ENCODE measurements around the gene RSPH10B2. TPM values are rescaled to one million over a fixed set of nuclear protein-coding genes. Genes with fewer than 3 reads are reported as not detected.
"Not testable (repeated sequence)": the region's sequence is repeated elsewhere in the genome, so short reads cannot be mapped to it uniquely, and the experiment has no call there.

RSPH10B2 gene
- total RNA-seq, 2 experiments from 2014 or later: 0.14 to 1.0 TPM

DNA sequence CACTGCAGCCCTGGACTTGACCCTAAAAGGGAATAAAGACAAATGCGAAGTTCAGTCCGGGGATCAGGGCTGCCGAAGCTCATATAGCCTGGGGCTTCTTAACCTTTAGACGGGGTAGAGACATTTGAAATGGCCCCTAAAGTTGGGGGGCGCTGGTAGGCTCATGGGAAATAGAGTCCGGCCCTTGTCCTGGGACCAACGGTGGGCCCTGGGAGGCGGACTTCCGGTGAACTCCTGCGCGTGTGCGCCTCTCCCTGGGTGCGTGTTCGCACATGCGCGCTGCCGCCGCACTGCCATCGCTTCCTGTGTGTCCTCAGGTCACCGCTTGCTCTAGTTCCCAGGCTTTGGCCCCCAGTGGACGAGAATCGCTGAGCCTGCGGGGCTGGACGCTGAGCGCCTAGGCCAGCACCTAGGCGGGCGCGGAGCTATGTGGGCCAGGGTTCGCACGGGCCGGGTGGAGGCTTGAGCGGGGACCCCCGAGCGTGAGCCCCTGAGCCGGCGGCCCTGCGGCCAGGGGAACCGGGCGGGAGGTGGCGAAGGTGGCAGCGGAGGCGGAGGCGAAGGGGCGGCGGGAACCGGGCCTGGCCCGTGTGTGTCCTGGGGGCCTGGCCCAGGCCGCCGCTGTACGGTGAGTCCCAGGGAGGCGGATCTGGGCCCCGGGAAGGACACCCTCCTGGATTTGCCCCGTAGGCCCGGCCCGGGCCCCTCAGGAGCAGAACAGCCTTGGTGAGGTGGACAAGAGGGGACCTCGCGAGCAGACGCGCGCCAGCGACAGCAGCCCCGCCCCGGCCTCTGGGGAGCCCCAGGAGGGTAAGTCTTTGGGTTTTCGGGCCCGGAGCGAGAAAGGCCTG is 24.2 kb upstream of the RSPH10B2 start:
- Mint-ChIP-seq H3K36me3 (peaks cover 27% of the 10 kb centered on the region), H3K4me1 (peaks cover 12% of the 10 kb centered on the region), H3K9me3 (peaks cover 4% of the 10 kb centered on the region), H3K27me3 (peaks cover 4% of the 10 kb centered on the region), H3K4me3 (peak overlapping the region; percentile 92), H3K27ac (peak overlapping the region; percentile 89)
- peak; percentile 85 for DNase-seq
- POLR2A ChIA-PET: interaction anchor here (0.9 kb wide), 1 partner anchor 9 kb away, joined by 3 read pairs; no protein-coding TSS in a partner anchor
- ATAC-seq (ENCODE audit: low read depth): peak; percentile 98

DNA sequence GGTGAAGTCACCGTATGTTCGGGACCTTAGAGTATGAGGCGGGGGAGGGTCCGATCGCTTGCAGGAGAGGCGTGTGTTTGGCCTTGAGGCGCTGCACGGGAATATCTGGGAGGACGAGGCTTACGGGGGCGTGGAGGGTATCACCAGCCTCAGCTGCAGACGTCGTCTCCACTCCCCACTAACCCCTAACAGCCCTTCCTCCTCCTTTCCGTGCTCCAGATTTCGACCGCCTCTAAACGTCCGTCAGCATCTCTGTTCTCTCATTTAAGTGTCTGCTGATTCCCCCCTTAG is 23.6 kb upstream of the RSPH10B2 start:
- peak overlapping the region; percentile 89 for H3K27ac Mint-ChIP-seq
- POLR2A ChIA-PET: no interaction called here
- peaks cover 32% of the 10 kb centered on the region for H3K36me3 Mint-ChIP-seq
- peaks cover 4% of the 10 kb centered on the region for H3K9me3 Mint-ChIP-seq
- peaks cover 10% of the 10 kb centered on the region for H3K4me1 Mint-ChIP-seq
- ATAC-seq (ENCODE audit: low read depth) (no peak), DNase-seq (no peak)
- H3K4me3 Mint-ChIP-seq: peak overlapping the region; percentile 92
- H3K27me3 Mint-ChIP-seq: peaks cover 4% of the 10 kb centered on the region

DNA sequence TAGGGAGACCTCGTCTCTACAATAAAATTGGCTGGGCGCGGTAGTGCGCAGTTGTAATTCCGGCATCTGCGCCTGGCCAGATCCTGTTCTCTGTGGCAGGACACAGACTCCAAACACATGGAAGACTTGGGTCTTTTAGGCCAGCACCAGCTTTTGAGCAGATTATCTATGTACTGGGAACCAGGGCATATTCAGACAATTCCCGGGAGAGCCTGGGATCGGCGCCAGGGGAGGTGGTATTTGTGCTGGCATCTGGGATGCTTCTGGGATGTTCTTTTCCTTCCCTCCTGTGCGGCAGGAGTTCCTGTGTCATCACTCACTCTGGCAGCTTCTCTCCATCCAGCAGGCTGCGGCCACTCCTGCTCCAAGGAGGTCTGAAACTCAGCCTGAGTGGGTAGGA is 15.5 kb upstream of the RSPH10B2 start:
- POLR2A ChIA-PET; DNase-seq; H3K9me3 Mint-ChIP-seq; H3K27ac Mint-ChIP-seq; H3K27me3 Mint-ChIP-seq; H3K4me3 Mint-ChIP-seq; H3K4me1 Mint-ChIP-seq; ATAC-seq (ENCODE audit: low read depth): not testable (repeated sequence)
- peaks cover 40% of the 10 kb centered on the region for H3K36me3 Mint-ChIP-seq

DNA sequence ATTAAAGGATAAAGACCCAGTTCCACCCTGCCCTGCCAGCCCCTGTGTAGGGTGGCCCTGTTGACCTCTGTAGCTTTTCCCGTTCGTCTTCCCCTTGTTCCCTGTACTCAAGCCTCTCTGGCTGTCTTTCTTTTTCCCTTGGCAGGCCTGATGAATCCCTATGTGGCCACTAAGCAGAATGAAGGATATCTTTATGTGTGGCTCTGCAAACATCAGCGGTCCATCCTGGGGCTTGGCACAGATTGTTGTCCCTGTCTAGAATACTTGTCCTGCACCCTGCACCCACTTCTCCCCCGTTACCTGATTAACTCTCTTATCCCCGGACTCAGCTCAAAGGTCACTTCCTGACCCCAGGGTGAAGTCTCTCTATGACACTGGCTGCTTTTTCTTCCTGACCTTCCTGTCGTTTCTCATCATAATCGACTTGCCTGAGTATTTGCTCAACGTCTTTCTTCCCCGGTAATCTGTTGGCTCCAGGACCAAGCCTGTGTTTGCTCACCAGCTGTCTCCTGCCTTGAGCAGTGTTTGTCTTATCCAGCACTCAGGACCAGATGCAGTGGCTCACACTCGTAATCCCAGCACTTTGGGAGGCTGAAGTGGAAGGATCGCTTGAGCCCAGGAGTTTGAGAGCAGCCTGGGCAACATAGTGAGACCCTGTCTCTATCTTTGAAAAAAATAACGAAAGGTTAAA is 9.3 kb upstream of the RSPH10B2 start:
- DNase-seq, POLR2A ChIA-PET: not testable (repeated sequence)

DNA sequence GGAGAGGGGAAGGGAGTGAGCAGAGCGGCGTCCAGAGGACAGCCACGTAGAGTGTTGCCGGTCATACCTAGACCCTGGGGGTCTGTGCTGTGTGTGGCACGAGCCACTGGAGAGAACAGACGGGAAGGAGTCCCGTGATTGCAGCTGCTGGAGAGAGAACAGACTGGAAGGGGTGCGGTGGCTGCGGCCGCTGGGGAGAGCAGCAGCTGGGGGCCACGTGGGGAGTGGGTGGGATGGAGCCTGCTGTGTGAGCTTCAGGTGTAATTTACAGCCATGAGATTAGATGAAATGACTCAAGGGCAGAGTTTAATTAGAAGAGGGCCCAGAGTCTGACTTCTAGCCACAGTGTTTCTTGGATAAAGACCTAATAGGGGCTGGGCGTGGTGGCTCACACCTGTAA is 4.6 kb upstream of the RSPH10B2 start:
- H3K27me3 Mint-ChIP-seq; POLR2A ChIA-PET; H3K9me3 Mint-ChIP-seq; H3K4me3 Mint-ChIP-seq; DNase-seq; H3K4me1 Mint-ChIP-seq; ATAC-seq (ENCODE audit: low read depth); H3K27ac Mint-ChIP-seq; H3K36me3 Mint-ChIP-seq: not testable (repeated sequence)

More for the DNA sequence above, 9.3 kb upstream of the RSPH10B2 start:
- H3K4me3 Mint-ChIP-seq; H3K9me3 Mint-ChIP-seq; H3K27me3 Mint-ChIP-seq; ATAC-seq (ENCODE audit: low read depth); H3K27ac Mint-ChIP-seq; H3K4me1 Mint-ChIP-seq: not testable (repeated sequence)
- H3K36me3 Mint-ChIP-seq: peaks cover 12% of the 10 kb centered on the region

DNA sequence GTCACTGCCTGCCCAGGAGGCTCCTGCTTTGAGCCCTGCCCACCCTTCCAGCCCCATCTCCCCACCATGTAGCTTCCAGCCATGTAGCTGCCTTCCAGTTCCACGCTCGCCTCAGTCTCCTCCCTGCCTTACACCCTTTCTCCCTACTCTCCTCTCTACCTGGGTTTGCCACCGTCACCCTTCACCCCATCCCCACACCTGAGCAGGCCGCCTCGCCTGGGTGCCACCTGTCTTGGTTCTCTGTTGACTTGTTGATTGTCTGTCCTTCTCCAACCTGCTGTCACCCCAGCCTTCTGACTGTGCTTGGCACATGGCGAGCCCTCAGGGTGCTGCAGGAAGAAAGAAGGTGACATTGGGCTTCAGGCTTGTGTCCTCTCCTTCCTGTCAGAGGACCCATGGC is 3.7 kb upstream of the RSPH10B2 start:
- not testable (repeated sequence) for ATAC-seq (ENCODE audit: low read depth); H3K9me3 Mint-ChIP-seq

DNA sequence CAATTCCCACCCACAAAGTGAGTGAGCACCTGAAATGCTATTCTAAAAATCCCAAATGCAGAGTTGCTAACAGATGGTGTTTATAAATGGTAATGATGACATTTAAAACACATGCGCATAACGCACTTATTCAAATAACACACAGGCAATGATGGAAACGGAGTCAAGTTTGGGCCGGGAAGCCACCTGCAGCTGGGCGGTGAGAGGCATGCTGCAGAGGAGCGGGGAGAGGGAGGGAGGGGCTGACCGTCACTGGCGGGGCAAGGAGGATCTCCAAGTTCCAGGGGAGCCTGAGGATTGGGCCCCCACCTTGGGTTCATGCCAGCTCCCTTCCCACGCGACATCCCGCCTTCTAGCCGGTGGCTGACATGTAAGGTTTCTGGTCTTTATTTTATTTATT is 7.3 kb downstream of the RSPH10B2 start:
- POLR2A ChIA-PET: not testable (repeated sequence)

More for the DNA sequence above, 3.7 kb upstream of the RSPH10B2 start:
- H3K27ac Mint-ChIP-seq, DNase-seq, H3K4me3 Mint-ChIP-seq, H3K36me3 Mint-ChIP-seq, H3K4me1 Mint-ChIP-seq, POLR2A ChIA-PET, H3K27me3 Mint-ChIP-seq: not testable (repeated sequence)

DNA sequence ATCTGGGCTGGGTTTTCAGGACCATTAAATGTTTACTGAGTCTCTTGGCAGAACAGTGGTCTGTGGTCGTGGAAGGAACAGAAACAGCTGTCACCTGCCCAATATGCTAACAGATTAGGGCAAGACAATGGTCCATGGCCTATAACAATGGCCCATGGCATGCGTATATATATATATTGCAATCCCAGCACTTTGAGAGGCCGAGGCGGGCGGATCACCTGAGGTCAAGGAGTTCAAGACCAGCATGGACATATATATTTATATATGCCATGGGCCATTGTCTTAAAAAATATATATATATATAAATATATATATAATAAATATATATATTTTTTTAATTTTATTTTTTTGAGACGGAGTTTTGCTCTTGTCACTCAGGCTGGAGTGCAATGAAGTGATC is 27.7 kb downstream of the RSPH10B2 start:
- H3K27me3 Mint-ChIP-seq; H3K4me3 Mint-ChIP-seq; ATAC-seq (ENCODE audit: low read depth); DNase-seq; H3K27ac Mint-ChIP-seq; H3K4me1 Mint-ChIP-seq; POLR2A ChIA-PET; H3K9me3 Mint-ChIP-seq; H3K36me3 Mint-ChIP-seq: not testable (repeated sequence)

More for the DNA sequence above, 7.3 kb downstream of the RSPH10B2 start:
- H3K4me3 Mint-ChIP-seq; H3K36me3 Mint-ChIP-seq; ATAC-seq (ENCODE audit: low read depth); H3K4me1 Mint-ChIP-seq; H3K27ac Mint-ChIP-seq; H3K27me3 Mint-ChIP-seq; DNase-seq; H3K9me3 Mint-ChIP-seq: not testable (repeated sequence)

DNA sequence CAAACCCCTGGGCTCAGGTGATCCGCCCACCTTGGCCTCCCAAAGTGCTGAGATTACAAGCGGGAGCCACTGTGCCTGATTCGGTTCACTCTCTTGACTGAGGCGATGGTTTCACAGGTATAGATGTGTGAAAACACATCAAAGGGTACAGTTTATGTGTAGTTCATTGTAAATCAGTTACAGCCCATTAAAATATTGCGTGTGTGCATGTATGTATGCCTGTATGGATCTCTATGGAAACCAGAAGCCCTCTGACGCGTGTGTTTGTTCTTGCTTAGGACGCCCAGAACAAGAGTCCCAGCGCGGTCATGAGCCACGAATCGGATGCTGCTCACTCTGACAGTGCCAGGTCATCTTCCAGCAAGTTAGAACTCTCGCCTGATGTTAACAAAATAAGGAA is 35.5 kb downstream of the RSPH10B2 start:
- POLR2A ChIA-PET, H3K27me3 Mint-ChIP-seq: not testable (repeated sequence)

DNA sequence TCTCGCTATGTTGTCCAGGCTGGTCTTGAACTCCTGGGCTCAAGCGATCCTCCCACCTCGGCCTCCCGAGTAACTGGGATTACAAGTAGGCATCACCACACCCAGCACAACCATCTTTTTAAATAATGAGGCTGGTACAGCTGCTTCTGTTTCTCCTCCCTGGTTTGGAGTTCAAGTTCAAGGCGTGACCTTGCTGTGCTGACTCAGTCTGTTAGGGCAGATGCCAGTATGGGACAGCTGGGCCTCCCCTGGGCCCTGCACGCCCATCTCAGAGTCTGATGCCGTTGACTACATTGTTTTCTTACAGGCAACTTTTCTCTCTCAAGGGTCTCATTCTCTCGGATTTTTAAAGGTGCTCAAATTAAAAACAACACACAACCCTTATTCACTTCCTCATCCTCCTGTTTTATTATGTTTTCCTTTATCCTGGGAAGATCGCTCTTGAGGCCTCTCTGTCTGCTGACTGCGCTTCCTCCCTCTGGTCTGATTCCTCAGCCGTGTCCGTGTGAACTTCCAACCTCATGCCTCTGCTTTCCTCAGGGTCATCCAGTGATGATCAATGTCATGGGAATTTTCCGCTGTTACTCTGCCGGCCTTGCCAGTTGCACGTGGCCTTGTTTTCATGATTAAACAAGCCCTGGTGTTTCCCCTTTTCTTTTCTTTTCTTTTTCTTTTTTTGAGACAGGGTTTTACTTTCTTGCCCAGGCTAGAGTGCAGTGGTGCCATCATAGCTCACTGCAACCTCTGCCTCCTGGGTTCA is 38.4 kb downstream of the RSPH10B2 start:
- DNase-seq; ATAC-seq (ENCODE audit: low read depth); POLR2A ChIA-PET; H3K4me3 Mint-ChIP-seq; H3K4me1 Mint-ChIP-seq; H3K27me3 Mint-ChIP-seq; H3K9me3 Mint-ChIP-seq; H3K27ac Mint-ChIP-seq; H3K36me3 Mint-ChIP-seq: not testable (repeated sequence)

More for the DNA sequence above, 35.5 kb downstream of the RSPH10B2 start:
- H3K36me3 Mint-ChIP-seq; H3K4me1 Mint-ChIP-seq; H3K27ac Mint-ChIP-seq; ATAC-seq (ENCODE audit: low read depth); H3K9me3 Mint-ChIP-seq; H3K4me3 Mint-ChIP-seq; DNase-seq: not testable (repeated sequence)

DNA sequence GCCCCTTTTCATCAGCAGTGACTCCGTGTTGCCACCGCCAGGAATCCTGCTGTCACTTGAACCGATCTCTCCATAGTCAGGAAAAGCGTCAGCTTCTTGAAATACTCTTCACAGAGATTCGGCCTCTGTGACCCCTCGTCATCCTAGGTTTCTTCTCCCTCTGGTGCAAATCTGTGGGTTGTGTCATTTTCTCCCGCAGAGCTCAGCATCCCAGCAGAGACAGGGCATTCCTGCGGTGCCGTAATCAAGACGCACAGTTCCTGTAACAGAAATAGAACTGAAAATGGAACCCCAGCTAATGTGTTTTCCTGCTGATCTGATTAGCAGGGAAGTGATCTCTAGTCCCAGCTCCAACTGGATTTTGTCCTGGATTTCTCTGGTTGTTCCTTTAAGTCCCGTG is 40.4 kb downstream of the RSPH10B2 start:
- H3K4me1 Mint-ChIP-seq; POLR2A ChIA-PET; ATAC-seq (ENCODE audit: low read depth): not testable (repeated sequence)

DNA sequence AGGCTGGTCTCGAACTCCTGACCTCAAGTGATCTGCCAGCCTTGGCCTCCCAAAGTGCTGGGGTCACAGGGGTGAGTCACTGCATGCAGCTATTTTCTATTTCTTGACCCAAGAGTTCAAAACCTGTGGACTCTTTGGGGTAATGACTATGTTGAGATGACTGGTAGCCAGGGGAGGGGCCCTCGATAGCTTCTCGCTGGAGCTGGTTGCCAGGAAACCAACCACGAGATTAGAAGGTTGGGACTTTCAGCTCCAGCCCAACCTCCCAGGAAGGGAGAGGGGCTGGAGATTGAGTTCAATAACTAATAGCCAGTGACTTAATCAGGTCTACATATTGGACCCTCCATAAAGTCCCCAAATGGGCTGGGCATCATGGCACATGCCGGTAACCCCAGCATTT is 43.3 kb downstream of the RSPH10B2 start:
- H3K27me3 Mint-ChIP-seq; H3K4me3 Mint-ChIP-seq; H3K4me1 Mint-ChIP-seq; H3K27ac Mint-ChIP-seq; ATAC-seq (ENCODE audit: low read depth); H3K36me3 Mint-ChIP-seq; POLR2A ChIA-PET; H3K9me3 Mint-ChIP-seq; DNase-seq: not testable (repeated sequence)

More for the DNA sequence above, 40.4 kb downstream of the RSPH10B2 start:
- DNase-seq, H3K4me3 Mint-ChIP-seq, H3K9me3 Mint-ChIP-seq, H3K27me3 Mint-ChIP-seq, H3K36me3 Mint-ChIP-seq, H3K27ac Mint-ChIP-seq: not testable (repeated sequence)

DNA sequence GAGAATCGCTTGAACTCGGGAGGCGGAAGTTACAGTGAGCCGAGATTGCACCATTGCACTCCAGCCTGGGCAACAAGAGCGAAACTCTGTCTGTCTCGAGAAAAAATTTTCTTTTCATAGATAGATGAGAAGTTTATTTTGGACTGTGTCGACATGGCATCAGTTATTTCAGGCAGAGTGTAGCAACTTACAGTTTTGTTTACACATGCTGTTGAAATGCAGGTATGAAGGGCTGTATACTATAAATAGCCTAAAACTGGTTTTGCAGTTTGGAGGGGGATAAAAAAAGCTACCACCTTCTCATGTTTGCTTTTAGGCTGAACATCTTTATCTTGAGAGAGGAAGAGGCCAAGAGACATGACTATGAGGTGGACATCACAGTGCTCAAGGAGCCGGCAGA is 44.1 kb downstream of the RSPH10B2 start:
- H3K36me3 Mint-ChIP-seq; ATAC-seq (ENCODE audit: low read depth); POLR2A ChIA-PET; H3K9me3 Mint-ChIP-seq; H3K27ac Mint-ChIP-seq; DNase-seq; H3K27me3 Mint-ChIP-seq; H3K4me1 Mint-ChIP-seq; H3K4me3 Mint-ChIP-seq: not testable (repeated sequence)

All from activated naive CD8-positive, alpha-beta T cell treated with anti-CD3 and anti-CD28 coated beads, Interleukin-2, amount 10 ng/mL, durations not matched to agents 7 days and 5 days (primary cell).